HG02571 (cell line): ENCODE results near the gene TDRD7.
A peak's percentile ranks its signal among the peaks of the same experiment; 100 is the strongest.

Source experiments
- ATAC-seq: cut with Tn5 transposase; IDR thresholded peaks from one replicate; pipeline ENCODE4 v1.9.1; 2021; ENCODE audit warnings: mild to moderate bottlenecking, moderate library complexity; ENCODE audit not compliant: unreplicated experiment

Gene TDRD7, protein sequence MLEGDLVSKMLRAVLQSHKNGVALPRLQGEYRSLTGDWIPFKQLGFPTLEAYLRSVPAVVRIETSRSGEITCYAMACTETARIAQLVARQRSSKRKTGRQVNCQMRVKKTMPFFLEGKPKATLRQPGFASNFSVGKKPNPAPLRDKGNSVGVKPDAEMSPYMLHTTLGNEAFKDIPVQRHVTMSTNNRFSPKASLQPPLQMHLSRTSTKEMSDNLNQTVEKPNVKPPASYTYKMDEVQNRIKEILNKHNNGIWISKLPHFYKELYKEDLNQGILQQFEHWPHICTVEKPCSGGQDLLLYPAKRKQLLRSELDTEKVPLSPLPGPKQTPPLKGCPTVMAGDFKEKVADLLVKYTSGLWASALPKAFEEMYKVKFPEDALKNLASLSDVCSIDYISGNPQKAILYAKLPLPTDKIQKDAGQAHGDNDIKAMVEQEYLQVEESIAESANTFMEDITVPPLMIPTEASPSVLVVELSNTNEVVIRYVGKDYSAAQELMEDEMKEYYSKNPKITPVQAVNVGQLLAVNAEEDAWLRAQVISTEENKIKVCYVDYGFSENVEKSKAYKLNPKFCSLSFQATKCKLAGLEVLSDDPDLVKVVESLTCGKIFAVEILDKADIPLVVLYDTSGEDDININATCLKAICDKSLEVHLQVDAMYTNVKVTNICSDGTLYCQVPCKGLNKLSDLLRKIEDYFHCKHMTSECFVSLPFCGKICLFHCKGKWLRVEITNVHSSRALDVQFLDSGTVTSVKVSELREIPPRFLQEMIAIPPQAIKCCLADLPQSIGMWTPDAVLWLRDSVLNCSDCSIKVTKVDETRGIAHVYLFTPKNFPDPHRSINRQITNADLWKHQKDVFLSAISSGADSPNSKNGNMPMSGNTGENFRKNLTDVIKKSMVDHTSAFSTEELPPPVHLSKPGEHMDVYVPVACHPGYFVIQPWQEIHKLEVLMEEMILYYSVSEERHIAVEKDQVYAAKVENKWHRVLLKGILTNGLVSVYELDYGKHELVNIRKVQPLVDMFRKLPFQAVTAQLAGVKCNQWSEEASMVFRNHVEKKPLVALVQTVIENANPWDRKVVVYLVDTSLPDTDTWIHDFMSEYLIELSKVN

DNA sequence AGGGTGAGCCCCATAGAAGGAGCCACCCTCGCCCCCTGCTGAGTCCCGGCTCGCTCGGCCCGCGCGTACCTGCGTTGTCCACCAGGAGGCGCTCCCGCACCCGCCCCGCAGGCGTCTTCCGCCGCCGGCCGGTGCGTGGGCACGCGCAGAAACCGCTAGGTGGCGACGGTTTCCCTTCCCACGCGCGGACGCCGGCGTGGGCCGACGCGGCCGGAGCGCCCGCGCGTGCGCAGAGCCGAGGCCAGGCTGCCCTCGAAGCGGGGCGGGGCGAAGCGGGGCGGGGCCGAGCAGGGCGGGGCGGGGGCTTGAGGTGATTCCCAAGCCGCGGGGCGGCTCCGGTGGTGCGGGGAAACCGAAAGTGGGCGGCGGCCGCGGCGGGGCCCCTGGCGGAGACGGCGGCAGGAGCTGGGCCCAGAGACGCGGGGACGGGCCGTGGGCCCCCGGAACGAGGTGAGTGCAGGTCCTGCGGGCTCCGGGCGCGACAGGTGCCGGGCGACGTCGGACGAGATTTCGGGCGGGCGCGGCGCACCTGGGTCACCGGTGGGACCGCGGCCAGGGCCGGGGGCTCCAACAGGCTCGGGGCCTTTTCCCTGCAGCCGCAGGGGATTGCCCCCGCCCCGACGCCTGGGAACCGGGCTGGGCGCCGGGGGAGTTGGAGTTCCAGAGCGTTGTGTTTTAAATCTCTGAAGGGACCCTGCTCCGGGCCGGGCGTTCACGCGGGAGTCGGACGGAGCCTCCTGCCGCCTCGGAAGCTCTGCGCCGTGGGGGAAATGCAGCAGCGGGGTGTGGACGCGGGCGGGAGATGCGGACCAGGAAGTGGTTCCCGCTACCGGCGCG is at the start of gene TDRD7:
TDRD7 (plus strand) TSS at position 308 of the 837 bp plus-strand sequence. CDS start 16,370 bp downstream, outside the sequence.
- ATAC-seq: peak; percentile 85

DNA sequence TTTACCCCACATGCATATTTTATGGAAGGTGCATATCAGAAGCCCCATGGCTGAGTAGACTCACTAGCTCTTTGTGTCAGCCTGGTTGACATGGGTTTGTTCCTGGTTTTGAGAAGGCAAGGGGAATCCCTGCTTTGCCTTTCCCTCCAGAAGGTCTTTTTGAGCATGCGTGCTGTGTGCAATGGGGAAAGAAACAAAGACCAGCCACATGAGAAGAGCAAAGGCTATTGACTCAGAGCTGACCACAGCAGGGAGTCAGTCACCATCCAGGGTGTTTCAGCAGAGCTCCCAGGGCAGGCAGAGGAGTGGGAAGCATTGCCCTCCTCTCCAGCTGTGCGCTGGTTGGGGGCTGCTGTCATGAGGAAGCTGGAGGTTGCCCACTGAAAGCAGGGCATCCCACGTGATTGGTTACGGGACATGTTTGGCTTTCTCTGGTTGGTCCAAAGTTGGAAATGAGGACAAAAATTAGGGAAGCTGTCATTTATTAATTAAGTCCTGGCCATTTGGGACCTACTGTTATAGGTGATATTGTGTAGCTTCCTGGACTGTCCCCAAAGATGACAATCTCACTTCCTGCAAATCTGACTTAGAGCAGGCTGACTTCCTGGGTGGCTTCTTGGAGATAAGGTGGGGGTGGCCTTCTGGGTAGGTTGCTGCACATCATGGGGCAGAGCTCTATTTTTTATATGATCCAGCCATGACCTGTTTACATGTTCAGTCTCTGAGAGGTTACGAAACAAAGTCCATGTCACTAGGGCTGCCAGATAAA is 48.9 kb upstream of the TDRD7 start:
- no peak for ATAC-seq

DNA sequence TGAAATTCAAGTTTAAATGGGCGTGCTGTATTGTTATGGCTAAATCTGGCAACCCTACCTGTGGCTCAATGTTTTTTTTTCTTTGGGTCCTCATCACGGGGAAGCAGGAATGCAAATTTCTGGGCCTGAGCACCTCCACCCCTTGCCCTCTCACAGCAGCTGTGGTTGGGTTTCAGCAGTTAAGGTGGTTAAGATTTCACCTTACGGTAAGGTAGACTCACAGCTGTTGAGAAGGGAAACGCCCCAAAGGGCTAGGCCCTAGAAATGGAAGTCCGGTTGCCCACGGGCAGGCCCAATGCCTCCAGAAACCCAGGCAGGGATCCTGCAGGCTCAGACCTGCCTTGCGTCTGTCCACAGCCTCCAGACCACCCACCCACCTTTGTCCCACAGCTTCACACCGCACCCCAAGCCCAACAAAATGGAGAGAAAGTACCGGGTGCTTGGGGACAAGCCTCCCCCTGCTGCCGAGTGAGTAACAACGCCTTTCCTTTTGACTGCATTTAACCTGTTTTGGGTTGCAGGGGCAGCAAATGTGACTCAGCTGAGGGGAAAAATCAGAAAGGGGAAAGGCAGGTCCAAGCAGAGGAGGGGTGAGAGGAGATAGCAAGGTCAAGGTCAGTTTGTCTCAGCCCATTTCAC is 48.1 kb upstream of the TDRD7 start:
- no peak for ATAC-seq

DNA sequence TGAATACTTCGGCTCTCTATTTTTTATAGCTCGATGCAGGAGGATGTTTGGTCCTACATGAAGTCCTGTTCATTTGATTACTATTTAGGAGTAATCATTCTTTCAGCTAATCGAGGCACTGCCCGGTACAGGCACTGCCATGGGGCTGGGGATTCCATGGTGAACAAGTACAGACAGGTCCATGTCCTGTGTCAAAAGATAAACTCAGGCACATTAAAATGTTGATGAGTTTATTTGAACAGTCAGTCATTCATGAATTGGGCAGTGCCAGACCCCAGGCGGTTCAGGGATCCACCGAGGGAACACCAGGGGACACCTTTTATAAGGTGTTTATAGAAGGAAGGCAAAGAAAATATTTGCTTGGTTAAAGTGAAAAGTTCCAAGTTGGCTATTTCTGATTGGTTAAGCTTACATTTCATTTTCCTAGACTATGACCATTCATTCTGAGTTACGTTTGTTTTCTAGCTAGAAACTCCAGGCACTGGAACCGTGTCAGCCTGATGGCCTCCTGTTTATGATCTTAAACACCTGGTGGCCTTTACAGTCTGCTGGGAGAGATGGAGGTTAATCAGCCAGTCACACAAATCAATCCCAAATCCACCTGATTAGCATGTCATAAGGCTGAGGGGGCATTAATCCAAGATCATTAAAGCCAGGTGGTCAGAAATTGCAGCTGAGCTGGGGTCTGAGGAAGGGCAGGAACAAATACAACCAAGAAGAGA is 47.0 kb upstream of the TDRD7 start:
- no peak for ATAC-seq

DNA sequence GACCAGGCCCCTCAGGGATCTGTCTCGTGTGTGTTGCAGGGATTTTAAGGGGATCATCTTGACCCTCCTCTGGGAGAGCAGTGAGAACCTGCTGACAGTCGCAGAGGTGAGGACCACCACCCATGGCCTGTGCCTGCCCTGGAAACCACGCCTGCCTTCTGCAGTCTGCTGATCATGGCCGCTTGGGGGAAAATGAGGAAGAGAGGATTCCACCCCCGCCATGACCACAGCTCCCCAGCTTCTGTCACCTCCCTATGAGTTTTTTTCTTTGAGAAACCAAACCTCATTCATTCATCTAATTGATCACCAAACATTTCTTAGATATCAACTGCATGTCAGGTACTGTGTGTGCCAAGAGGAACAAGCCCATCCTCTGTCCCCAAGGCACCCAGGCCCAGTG is 46.3 kb upstream of the TDRD7 start:
- ATAC-seq: no peak

DNA sequence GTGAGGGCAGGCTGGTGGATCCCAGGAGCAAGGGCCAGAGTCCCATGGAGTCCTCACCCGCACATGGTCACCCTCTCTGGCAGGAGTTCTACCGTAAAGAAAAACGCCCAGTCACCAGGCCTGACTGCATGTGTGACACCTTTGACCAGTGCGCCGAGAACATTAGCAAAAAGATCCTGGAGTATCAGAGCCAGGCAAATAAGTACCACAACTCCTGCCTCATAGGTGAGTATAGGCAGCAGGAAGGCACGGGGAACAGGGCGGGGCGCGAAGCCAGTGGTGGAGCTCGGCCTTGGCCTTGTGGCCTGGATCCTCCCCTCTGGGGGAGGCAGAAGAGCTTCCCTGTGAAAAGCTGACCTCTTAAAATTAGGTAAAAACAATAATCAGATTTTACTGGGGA is 45.4 kb upstream of the TDRD7 start:
- ATAC-seq: no peak

DNA sequence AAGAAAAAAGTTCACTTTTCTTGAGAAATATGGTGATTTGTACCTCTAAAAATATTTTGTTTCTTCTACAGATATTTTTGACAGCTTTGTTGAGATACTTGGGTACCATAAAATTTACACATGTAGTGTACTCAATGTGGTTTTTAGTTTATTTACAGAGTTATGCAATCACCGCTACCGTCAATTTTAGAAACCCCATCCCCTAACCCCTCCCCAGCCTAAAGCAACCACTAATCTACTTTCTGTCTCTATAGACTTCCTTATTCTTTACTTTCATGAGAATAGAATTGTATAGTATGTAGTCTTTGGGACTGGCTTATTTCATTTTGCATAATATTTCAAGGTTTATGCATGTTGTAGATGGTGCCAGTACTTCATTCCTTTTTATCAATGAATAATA is 45.0 kb upstream of the TDRD7 start:
- no peak for ATAC-seq

DNA sequence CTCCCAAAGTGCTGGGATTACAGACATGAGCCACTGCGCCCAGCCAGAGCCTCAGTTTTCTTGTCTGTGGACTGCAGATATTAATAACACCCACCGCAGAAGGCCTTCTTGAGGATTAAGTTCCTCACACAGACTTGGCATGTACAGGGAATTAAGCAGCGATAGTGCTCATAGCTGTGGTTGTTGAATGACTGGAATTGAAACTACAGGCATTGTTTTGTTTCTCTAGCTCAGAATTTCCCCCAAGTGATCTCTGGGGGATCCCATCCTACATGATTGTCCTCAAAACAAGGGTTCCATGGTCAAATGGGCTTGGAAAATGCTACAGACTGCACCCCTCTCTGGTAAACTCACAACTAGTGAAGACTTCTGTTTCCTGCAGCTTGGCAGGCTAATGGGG is 44.2 kb upstream of the TDRD7 start:
- peak; percentile 45 for ATAC-seq

DNA sequence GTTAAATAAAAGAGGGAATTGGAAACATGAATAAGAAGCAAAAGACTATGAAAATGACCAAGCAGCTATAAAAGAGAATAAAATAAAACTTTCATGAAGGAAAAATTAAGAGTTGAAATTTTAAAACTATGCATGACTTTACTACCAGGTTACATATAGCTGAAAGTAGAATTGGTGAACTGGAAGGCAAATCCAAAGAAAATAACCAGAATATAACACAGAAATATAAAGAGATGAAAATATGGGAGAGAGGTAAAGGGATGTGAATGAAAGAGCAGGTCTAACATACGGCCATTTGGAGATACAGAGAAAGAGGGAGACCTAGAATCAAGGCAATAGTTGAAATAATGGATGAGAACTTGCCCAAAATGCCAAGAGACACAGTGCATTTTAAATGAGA is 42.9 kb upstream of the TDRD7 start:
- no peak for ATAC-seq

DNA sequence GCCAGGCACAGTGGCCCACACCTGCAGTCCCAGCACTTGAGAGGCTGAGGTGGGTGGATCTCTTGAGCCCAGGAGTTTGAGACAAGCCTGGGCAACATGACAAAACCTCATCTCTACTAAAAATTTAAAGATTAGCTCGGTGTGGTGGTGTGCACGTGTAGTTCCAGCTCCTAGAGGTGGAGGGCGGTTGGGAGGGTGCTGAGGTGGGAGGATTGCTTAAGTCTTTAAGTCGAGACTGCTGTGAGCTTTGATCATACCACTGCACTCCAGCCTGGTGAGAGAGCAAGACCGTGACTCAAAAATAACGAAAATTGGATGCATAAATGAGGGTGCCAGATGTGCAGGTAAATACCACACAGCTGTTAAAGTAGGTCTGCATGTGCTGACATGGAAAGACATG is 39.3 kb upstream of the TDRD7 start:
- no peak for ATAC-seq

DNA sequence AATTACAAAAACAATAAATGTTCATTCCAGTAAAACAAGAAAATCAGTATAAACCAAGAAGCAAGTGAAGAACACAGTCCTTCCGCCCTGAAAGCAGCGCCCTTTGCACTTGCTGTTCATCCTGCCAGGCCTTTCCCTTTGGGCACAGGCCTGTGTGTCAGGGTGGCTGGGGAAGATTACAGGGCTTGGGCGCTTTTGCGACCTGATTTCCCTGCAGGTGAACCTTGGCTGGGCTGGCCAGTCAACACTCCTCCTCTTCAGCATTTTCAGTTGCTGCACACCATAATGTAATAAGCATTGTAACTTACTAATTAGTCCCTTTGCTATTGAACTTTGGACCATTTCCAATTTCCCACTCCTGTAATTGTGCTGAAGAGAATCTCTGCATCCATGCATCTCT is 38.6 kb upstream of the TDRD7 start:
- ATAC-seq: no peak

DNA sequence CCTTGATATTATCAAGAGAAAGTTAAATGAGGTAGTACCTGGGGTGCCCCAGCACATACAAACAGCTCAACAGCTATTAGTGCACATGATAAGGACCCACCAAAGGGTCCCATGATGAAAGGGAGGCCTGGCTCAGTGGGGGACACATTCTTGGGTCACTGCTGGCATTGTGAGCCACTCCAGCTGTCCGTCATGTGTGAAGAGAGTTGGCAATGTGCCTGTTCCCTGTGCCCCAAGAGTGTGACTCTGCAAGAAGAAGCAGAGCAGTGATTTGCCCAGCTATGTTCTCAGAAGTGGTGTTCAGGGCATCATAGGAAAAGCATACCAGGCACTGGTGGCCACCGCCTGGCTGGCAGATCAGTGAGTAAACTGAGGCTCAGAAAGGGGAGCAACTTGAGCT is 37.1 kb upstream of the TDRD7 start:
- no peak for ATAC-seq

DNA sequence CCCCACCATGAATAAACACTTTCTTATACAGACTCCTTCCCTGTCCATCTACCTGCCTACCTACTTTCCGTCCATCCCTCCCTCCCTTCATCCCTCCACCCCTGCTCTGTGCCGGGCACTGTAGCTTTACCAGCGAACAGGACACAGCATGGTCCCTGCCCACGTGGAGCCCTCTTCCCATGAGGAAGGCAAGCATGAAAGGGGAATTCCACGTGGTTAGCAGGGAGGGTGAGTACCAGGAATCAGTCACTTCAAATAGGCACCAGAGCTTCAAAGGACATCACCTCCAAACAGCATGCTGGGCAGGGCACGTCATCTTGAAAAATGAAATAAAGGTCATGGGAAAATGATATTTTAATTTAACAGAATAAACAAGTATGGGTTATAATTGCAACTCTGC is 35.0 kb upstream of the TDRD7 start:
- ATAC-seq: no peak

DNA sequence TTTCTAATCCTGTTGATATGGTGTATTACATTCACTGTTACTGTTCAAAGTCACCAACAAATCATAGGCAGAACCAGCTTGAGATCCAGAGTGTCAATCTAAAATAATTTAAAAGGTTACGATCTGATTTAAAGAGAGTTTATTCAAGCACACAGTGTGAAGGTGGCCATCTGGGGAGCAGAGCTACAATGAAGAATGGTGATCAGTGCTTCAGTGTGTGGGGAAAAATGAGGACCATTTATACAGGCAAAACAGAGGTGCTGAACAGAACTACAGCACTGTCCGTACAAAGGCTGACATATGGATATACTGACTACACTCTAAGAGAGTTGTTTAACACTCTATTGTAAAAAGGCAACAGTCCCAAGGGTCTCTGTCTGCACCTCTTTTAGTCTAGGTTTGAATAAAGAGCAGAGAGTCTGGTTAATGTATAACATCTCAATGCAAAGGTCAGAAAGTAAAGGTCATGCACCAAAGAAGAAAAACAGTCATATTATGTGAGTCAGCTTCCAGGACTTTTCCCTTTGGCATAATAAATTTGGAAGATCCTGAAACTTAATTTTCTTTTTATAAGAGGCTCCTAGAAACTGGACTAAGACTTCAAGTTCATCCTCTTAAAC is 29.7 kb upstream of the TDRD7 start:
- ATAC-seq: no peak

DNA sequence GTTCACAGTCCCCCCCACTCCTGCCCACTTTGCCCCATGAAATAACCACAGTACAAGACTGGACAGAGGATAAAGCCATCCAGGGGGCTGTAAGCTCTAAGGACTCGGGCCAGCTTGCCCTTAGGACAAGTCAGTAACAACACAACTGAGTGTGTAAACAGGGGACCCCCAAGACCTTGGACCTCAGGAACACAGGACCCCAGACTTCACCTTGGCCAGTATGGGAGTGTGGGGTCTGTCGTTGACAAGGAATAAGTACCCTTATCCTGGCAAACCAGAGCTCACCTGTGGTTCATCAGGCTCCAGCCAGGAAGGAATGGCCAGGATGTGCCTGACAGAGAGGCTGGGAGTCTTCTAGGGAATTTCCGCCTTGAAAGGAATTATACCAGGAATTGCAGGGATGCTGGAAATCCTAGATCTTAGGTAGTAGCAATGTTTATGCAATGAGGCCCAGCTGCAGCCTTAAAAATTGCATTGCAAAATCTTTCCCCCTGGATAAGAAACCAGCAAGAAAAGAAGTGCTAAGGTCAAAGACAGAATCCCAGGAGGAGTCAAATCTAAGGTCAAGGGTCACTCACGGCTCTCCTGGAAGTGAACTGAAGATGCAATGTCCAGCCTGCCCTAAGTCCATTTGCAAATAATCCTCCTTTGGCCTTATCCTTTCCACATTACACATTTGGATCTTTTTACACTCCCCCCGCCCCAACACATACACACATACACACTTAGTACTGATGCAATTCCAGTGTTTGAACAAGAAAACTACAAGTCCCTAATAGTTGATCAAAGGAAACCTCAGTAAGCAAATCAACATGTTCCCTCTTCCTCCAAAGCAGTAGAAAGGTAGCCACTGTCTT is 27.3 kb upstream of the TDRD7 start:
- ATAC-seq: no peak

DNA sequence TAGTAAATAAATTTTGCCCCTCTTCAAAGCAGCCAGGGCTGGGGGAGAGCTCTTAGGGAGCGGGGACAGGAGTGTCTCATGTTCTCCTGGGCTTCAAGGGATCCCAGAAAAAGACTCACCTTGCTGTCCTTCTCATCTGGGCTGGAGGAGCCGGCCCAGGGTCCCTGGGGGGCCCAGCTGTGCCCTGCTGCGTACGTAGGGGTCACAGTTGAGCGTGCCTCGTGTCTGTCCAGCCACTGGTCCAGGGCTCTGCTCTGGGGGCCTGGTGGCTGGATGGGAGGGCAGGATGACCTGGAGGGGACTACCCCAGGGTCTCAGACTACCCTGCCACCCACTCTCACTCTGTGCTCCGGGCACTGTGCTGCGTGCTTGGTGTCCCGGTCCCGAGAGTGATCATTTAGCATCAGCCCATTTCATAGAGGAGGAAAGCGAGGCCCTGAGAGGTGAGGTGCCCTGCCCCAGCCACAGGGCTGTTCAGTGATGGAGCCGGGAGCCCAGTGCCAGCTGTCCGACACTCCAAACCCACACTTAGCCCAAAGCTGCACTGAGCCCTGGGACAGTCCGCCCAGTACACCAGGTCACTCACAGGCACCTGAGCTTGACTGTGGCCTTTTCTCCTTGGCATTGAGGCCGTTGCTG is 26.2 kb upstream of the TDRD7 start:
- ATAC-seq: no peak

DNA sequence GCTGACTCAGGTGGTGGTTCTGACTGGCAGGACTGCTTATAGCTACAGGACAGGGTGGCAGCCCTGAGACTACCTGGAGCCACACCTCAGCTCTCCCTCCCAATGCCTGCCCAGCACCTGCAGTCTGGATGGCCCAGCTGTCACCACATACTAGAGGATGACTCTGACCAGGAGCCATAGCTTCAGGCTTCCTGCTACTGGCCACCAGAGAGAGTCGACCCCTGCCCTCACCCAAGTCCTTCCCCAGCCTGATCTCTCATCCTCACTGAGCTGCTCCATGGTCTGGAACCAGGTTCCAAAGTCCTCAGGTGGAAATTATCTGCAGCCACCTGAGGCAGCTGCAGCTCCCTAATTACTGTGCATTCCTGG is 25.6 kb upstream of the TDRD7 start:
- ATAC-seq: no peak
